GM10847 (cell line): Measurements from ENCODE around the gene KCNK3.

Source experiments
- POLR2A ChIP-seq: IDR thresholded peaks from 2 replicates; pipeline ENCODE4 v1.6.1; 2011; ENCODE audit not compliant: insufficient read length; ENCODE audit errors: extremely low read depth

KCNK3 gene

GRCh38 chr2:26692279-26692896 is at the start of gene KCNK3:
Gene KCNK3, plus strand, starts transcription at chr2:26692722. Its CDS starts 154 bp downstream, at chr2:26692876.
- TF ChIP-seq POLR2A = no peak

DNA sequence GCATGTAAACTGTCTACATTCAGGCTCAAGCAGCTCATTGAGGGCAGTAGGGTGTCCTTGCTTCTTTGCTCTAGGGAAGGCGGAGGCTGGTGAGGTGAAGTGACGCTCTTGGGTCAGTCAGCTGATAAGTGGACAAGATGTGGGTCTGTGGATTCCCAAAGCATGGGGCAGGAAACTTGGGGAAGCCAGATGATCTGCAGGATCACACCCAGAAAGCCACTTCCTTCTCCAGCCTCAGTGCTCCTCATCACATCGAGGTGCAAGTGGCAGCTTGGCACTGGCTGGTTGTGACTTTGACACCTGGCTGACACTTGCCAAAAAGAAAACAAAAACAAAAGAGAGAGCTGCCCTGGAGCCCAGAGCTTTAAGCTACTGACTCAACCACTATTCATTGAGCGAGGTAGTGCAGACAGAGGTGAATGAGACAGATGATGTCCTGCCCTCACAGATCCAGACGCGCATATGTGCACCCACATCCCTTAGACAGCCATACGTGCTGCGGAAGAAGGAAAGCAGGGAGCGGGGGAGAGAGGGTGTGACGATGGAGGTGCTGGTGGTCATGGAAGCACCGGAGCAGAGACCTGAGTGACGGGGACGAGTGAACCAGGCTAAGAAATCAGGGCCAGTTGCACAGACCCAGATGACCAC is 48.2 kb upstream of the KCNK3 start:
- no peak for TF ChIP-seq POLR2A

- no peak for TF ChIP-seq POLR2A
These were observed 46.8 kb upstream of the KCNK3 start for GRCh38 chr2:26645762-26646161.

DNA sequence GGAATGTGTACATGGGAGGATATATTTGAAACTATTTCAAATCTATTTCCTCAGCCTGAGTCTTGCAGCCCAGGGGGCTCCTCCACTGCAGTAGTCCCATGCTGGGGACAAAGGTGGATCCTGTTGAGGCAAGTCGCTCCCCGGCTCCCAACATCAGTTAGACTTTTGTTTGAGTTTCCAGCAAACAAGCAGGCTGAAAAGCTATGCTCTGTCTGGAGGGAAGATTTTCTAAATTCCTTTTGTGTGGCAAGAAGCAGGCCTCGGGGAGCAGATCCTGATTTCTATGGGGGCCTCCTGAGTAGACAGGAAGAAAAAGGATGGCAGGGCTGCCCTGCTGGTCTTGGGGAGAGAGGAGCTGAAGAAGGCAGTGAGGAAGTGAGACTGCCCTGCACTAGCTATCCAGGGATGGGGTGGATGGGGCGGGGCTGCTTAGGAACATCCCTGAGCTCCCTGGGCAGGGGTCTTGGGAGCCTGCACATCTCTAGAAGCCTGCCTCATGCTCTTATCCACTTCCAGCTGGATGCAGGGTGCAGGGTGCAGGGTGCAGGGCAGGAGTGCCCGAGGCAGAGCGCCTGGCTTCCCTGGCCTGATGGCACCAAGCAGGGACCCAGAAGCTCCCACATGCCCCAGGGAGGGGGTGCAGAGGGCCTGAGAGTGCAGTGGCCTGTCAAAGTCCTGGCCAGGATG is 45.4 kb upstream of the KCNK3 start:
- no peak for TF ChIP-seq POLR2A

DNA sequence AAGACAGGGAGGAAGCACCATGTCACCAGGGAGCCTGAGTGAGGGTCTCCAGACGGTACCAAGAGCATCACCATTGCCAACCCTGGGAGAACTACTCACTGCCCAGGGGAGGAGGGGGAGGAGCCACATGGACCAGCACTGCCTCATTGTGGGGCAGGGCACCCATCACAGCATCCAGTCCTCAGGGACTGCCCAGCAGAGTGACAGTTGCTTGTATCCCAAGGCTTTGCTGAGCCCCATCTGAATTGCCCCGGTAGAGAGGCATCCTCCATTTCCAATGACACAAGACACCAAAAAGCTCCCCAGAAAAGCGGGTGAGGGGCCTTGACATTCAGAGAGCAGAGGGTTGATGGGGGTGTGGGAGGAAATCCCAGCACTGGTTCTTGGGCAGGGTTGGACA is 44.5 kb upstream of the KCNK3 start:
- TF ChIP-seq POLR2A = no peak

DNA sequence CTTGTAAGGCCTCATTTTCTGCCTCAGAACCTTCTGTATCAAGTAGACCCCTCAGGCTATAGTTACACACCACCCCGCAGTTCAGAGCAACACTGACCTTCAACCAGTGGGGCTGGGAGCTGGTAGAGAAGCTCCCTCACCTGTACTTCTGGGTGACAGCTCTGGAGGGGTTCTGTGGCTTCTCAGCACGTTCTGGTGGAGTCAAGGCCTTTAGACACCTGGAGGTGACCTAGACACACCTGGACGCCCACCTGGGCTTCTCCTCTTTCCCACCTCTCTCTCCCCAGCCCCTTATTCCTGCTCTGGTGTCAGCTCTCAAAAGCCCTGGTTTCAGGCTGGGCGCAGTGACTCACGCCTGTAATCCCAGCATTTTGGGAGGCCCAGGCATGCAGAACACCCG is 44.0 kb upstream of the KCNK3 start:
- TF ChIP-seq POLR2A = no peak

DNA sequence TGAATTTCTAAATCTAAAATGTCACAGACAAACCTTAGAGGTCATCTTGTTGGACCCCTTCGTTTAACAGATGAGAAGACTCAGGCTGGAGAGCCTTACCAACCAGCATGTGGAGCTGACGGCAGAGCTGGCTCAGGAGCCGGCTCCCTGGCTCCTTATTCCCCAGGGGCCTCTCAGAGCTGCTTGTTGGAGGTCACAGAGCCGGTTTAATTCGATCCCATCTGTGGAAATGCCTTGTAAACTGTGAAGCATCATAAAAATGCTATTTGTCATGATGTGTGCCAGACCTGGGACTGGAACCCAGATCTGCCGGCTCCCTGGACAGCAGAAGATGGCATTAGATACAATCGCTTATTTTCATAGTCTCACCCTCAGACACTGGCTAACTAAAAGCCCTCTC is 43.2 kb upstream of the KCNK3 start:
- TF ChIP-seq POLR2A = no peak

GRCh38 chr2:26649992-26650712 is 42.4 kb upstream of the KCNK3 start:
- no peak for TF ChIP-seq POLR2A

DNA sequence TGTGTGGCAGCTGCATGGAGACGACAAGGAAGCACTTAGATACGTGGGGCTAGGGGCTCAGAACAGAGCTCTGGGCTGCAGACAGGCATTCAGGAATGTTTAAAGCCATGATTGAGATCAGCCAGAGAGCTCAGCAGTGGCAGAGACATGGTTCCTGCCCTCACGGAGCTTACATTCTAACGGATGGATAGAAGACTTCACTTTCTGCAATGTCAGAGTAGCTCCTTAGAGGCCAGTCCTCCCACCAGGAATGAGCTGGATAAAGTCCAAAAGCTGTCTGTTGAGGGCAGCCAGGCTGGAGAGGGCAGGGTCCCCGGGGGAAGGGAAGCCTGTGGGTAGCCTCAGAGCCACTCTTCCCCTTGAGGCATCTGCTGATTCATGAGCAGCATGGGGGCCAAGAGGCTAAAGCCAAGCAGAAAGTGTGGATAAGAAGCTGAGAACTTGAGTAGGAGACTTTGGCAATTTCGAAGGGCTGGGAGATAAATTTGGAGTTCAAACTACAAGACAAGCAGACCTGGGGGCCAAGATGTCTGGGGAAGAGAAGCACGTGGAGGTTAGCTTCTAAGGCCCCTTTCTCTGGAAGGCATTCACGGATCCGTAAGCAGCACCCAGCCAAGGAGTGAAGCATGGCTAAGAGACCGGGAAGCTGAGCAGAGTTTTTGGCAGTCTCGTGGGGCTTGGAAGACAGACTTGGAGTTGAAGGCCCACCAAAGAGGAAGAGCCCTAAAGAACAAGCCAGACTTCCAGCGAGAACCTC is 41.6 kb upstream of the KCNK3 start:
- no peak for TF ChIP-seq POLR2A

DNA sequence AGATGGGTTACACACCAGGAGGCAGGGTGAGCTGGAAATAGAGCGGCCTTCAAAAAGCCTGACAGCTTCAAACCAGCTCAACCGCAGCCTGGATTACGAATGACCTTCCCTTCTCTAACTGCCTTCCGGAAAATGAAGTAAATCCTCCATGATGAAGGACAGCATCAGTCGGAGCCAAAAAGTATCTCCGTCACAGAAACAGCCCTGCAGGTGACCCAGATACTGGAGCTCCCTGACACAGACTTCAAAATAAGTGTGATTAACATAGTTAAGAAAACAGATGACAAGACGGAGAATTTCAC is 41.1 kb upstream of the KCNK3 start:
- no peak for TF ChIP-seq POLR2A

DNA sequence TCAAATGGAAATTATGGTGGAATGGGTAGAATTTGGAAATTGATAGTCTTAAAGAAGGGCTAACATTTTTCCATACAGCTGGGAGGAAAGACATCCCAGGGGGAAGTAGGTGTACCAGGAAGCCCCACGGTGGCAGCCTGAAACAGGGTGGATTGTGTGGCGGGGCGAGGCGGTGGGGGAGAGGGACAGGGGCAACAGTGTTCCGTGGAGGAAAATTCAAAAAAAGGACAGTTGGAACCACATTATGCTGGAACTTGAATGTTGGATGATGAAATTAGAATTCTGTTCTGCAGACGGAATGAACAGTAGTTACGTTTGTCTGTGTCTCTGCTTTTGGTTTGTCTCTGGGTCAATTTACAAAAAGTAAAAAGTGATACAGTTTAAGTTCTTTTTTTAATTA is 40.7 kb upstream of the KCNK3 start:
- TF ChIP-seq POLR2A = no peak

- TF ChIP-seq POLR2A = no peak
These were observed 40.0 kb upstream of the KCNK3 start for GRCh38 chr2:26652361-26653041.

DNA sequence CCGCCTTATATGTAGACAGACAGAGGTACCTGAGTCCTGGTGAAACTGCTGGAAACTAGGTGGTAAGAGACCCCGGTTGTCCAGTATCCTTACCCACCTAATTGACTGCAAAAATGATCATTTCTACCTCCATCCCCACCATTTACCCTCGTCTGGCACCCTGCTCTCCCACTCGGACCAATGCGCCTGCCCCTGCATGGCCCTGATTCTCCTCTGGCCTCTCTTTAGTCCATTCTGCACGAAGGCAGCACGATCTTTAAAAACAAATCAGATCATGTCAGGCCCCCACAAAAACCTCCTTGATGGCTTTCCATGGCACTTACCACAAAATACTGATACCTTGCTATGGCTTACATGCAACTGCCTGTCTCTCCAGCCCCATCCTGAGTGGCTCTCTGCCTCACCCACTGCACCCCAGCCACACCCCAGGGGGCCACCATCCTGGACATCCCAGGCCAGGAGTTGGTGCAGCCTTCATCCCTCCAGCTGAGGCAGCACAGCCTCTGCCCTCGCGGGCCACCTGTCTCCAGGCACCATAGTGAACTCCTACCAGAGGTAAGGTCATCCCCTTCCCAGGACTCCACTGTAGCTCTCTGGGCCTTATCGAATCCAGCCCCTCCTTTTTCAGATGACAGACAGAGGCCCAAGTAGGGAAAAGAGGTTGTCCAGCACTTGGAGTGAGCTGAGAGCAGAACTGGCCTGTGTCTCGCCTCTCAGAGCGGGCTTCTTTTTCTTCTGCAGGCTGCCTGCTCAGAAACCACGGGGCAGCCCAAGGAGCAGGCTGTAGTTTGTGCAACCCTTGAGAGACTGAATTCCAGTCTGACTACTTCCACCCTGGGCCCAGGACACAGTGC is 39.1 kb upstream of the KCNK3 start:
- no peak for TF ChIP-seq POLR2A

DNA sequence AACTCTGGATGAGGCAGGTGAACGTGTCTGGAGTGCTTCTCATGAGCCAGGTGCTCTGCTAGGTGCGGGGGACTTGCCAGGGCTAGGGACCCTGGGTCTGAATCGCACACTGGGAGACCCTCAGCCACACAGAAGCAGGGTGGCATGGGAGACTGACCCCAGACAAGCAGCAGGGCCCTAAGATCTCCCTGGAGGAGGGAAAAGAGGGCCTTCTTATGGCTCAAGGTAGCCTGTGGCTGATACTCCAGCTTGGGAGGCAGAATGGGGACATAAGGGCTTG is 38.5 kb upstream of the KCNK3 start:
- no peak for TF ChIP-seq POLR2A

DNA sequence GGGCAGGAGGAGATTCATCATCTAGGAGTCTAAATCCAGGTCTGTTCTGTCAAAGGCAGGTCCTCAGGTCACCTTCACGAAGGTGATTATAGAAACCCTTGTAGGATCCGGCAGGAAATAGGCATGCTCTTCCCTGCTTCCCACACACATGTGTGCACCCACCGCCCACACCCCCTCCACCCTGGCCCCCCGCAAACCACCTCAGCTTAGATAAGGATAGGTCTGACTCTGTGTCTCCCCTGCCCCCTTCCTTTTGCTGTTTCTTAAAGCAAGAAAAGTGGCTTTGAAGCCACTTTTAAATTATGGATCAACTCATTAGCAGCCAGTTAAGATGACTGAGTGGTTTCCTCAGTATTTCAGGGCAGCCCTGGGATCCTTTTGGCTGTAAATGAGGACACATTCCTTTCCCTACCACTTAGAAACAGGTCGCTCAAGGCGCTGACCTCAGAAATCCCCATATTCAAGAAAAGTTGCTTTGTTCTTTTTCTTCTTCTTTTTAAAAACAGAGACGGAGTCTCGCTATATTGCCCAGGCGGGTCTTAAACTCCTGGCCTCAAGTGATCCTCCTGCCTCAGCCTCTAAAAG is 36.8 kb upstream of the KCNK3 start:
- TF ChIP-seq POLR2A = no peak
